Thoracic aorta (tissue), 2 donors: ENCODE measurements around the gene MBD3L2B. TPM values are rescaled to one million over a fixed set of nuclear protein-coding genes. Genes with fewer than 3 reads are reported as not detected.
"Not testable (repeated sequence)": the region's sequence is repeated elsewhere in the genome, so short reads cannot be mapped to it uniquely, and the experiment has no call there.

ENCODE experiments used
- ATAC-seq: fragments of 150-250 bp; one replicate; pipeline ENCODE4 v1.8.0; 2017; ENCODE audit warnings: low read depth; ENCODE audit not compliant: insufficient number of reproducible peaks, low FRiP score
- DNase-seq: peaks from one replicate; pipeline ENCODE4 v3.0.0-alpha.2; 2020; ENCODE audit warnings: low spot score
- H3K27ac ChIP-seq, 2 donors: fragments of 200-600 bp; sonication (generic); 1 replicate in 1 of 2; 2 replicates in 1 of 2; pipeline ENCODE4 v1.5.1; 2016; ENCODE audit warnings: mild to moderate bottlenecking in 2 of 2, moderate library complexity in 2 of 2
- H3K27me3 ChIP-seq: fragments of 200-600 bp; sonication (generic); replicated peaks from 2 replicates; pipeline ENCODE4 v1.6.0; 2016; ENCODE audit warnings: mild to moderate bottlenecking; ENCODE audit not compliant: insufficient read depth
- H3K36me3 ChIP-seq: fragments of 200-600 bp; sonication (generic); one replicate; pipeline ENCODE4 v1.5.1; 2016
- H3K4me1 ChIP-seq, 2 donors: fragments of 200-600 bp; sonication (generic); 1 replicate in 1 of 2; 2 replicates in 1 of 2; pipeline versions ENCODE4 v1.5.1 to v1.6.0; 2016; ENCODE audit warnings: low read depth in 2 of 2, mild to moderate bottlenecking in 1 of 2; ENCODE audit not compliant: control insufficient read depth in 1 of 2
- H3K4me3 ChIP-seq: fragments of 200-600 bp; sonication (generic); 2 replicates; pipeline ENCODE4 v1.5.1; 2016; ENCODE audit warnings: mild to moderate bottlenecking
- H3K9me3 ChIP-seq: fragments of 200-600 bp; sonication (generic); 2 replicates; pipeline ENCODE4 v1.5.1; 2016
- CTCF ChIP-seq: fragments of 200-600 bp; sonication (generic); IDR thresholded peaks from one replicate; pipeline ENCODE4 v1.5.1; 2019; ENCODE audit warnings: antibody characterized with exemption
- total RNA-seq, 2 donors: library from RNA; depleted of rRNA; stranded (reverse); fragments of >200 nt; gene quantifications; one replicate each; pipeline versions ENCODE4 v1.1.0 to v1.2.3, GENCODE V29; 2016

MBD3L2B gene
- total RNA-seq, 2 donors from 2014 or later, result not detected

GRCh38 chr19:7041563-7041962 is 20.3 kb upstream of the MBD3L2B start:
- H3K36me3 ChIP-seq, ATAC-seq, H3K4me3 ChIP-seq, DNase-seq, H3K4me1 ChIP-seq, H3K27ac ChIP-seq, H3K9me3 ChIP-seq, H3K27me3 ChIP-seq: not testable (repeated sequence)

DNA sequence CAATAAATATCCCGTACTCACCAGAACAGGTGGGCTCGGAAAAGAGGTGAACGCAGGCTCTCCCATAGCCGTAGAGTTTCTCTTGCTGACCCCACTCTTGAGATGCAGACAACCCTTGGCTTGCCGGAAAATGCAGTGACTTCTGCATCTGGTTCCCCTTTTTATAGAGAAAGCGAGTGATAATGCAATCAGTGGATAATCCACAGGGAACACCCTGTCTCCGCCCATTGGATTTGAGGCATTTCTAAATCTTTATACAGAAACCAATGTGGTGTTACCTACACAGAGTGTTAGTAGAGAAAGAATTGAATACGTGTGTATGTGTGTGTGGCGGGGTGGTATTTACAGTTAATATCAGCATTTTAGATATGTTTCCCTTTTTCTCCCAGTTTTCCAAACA is 18.8 kb upstream of the MBD3L2B start, which contains the start of gene MBD3L4:
Gene MBD3L4, minus strand, starts transcription at position 101 of the 400 bp plus-strand sequence. Its CDS starts 35 bp downstream, at position 66.
- DNase-seq, H3K4me1 ChIP-seq, ATAC-seq, H3K4me3 ChIP-seq, H3K9me3 ChIP-seq, H3K36me3 ChIP-seq, H3K27me3 ChIP-seq, H3K27ac ChIP-seq: not testable (repeated sequence)

GRCh38 chr19:7030278-7030677 is 9.0 kb upstream of the MBD3L2B start, which contains the start of gene MBD3L5:
TSS of gene MBD3L5 (plus strand) at chr19:7030578. CDS start at chr19:7030612, 34 bp downstream.
- H3K36me3 ChIP-seq, H3K4me3 ChIP-seq, H3K27me3 ChIP-seq, H3K27ac ChIP-seq, DNase-seq, H3K4me1 ChIP-seq, H3K9me3 ChIP-seq, ATAC-seq: not testable (repeated sequence)

DNA sequence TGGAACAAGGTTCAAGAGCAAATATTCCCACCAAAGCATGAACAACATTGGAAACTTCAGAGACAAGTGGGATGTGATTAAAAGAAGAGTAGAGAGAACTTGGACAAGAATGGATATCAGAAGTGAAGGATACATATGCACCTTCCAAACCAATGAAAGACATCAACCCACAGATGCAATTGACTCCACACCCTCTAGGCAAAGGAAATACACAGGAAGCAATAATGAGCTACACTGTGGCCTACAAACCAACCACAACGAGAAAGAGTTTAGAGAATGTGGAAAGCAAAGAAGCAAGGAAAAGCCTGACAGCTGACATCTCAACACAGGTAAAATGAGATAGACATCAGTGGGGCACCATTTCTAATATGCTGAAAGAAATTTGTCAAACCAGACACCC is 7.6 kb upstream of the MBD3L2B start:
- not testable (repeated sequence) for H3K9me3 ChIP-seq, H3K4me1 ChIP-seq, H3K36me3 ChIP-seq, H3K27ac ChIP-seq, ATAC-seq, H3K4me3 ChIP-seq, DNase-seq, H3K27me3 ChIP-seq

DNA sequence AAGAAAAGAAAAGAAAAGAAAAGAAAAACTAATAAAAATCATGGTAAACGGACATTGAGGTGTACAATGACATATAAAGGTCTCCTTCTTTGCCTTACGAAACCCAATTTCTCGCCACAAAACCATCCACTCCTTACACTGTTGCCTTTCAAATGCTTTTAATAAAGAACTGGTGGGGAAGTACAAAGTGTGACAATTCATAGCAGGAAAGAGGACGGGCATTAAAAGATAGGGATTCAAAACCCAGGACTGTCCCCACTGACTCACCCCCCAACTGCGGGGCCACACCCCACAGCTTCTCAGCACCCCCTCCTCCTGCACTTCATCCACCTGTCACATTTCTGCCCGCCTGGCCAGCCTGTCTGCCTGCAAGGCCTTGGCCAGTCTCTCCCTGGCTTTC is 2.4 kb downstream of the MBD3L2B start:
- no peak overlapping the region for H3K27ac ChIP-seq
- H3K4me1 ChIP-seq, result no peaks in the 10 kb centered on the region
- no peak overlapping the region for H3K4me3 ChIP-seq
- DNase-seq, result no peak
- no peaks in the 10 kb centered on the region for H3K27me3 ChIP-seq
- TF ChIP-seq CTCF, result no peak
- ATAC-seq, result no peak
- H3K36me3 ChIP-seq, result no peaks in the 10 kb centered on the region
- no peaks in the 10 kb centered on the region for H3K9me3 ChIP-seq

- H3K36me3 ChIP-seq, result no peaks in the 10 kb centered on the region
- no peak for ATAC-seq
Observed at GRCh38 chr19:7013678-7014077, 7.6 kb downstream of the MBD3L2B start.

More at GRCh38 chr19:7013678-7014077, 7.6 kb downstream of the MBD3L2B start:
- DNase-seq, result no peak
- no peak for TF ChIP-seq CTCF
- H3K4me3 ChIP-seq, result no peak overlapping the region
- no peaks in the 10 kb centered on the region for H3K9me3 ChIP-seq
- no peaks in the 10 kb centered on the region for H3K4me1 ChIP-seq
- no peaks in the 10 kb centered on the region for H3K27me3 ChIP-seq
- H3K27ac ChIP-seq, result no peak overlapping the region
